Measurements from ENCODE around the gene TBCCD1. TPM values are rescaled to one million over a fixed set of nuclear protein-coding genes. Genes with fewer than 3 reads are reported as not detected.

TBCCD1 gene
- total RNA-seq, result 13.1 and 13.4 TPM in 2 replicates
- polyA plus RNA-seq, result 13.5 and 14.9 TPM in 2 replicates

GRCh38 chr3:186567072-186567921 lies at the start of gene TBCCD1:
Gene TBCCD1 (minus strand): TSS chr3:186567339. CDS start chr3:186564329, 3,010 bp downstream.
- H4K20me1 ChIP-seq (ENCODE audit: insufficient read depth, poor library complexity, severe bottlenecking), result no peaks in the 10 kb centered on the region
- H3K27ac ChIP-seq, result peak within 1 kb of the TSS; percentile 90
- peak within 1 kb of the TSS; percentile 85 for H3K4me2 ChIP-seq
- H3K79me2 ChIP-seq, result peaks cover 34% of the 10 kb centered on the region
- DNase-seq (ENCODE audit: low spot score), result peak; percentile 94
- H3K36me3 ChIP-seq (replicated peaks; ENCODE audit: insufficient read depth, low read depth), result no peaks in the 10 kb centered on the region
- H3K9me2 ChIP-seq (replicated peaks; ENCODE audit: insufficient read depth), result no peaks in the 10 kb centered on the region
- H3K4me3 ChIP-seq, result peak within 1 kb of the TSS; percentile 89
- TF ChIP-seq EZH2phosphoT487 (IDR thresholded peaks at IDR 0.05; ENCODE audit: low read depth, severe bottlenecking, unreplicated experiment), result no peak
- no peak for TF ChIP-seq EZH2 (IDR thresholded peaks at IDR 0.05; ENCODE audit: borderline replicate concordance)
- TF ChIP-seq, protein P1, sequence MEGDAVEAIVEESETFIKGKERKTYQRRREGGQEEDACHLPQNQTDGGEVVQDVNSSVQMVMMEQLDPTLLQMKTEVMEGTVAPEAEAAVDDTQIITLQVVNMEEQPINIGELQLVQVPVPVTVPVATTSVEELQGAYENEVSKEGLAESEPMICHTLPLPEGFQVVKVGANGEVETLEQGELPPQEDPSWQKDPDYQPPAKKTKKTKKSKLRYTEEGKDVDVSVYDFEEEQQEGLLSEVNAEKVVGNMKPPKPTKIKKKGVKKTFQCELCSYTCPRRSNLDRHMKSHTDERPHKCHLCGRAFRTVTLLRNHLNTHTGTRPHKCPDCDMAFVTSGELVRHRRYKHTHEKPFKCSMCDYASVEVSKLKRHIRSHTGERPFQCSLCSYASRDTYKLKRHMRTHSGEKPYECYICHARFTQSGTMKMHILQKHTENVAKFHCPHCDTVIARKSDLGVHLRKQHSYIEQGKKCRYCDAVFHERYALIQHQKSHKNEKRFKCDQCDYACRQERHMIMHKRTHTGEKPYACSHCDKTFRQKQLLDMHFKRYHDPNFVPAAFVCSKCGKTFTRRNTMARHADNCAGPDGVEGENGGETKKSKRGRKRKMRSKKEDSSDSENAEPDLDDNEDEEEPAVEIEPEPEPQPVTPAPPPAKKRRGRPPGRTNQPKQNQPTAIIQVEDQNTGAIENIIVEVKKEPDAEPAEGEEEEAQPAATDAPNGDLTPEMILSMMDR (IDR thresholded peaks at IDR 0.05; ENCODE audit: poor library complexity), result no peak
- H3K9me3 ChIP-seq (ENCODE audit: low read depth), result no peaks in the 10 kb centered on the region
- no peaks in the 10 kb centered on the region for H3K27me3 ChIP-seq
- peaks cover 13% of the 10 kb centered on the region for H3K4me1 ChIP-seq (ENCODE audit: insufficient read depth)
- H2AFZ ChIP-seq, result peak within 1 kb of the TSS; percentile 98
- 2% methylated on average over 60 of the region's 66 CpGs for WGBS (ENCODE audit: low lambda C conversion rate, missing lambda C conversion rate)

DNA sequence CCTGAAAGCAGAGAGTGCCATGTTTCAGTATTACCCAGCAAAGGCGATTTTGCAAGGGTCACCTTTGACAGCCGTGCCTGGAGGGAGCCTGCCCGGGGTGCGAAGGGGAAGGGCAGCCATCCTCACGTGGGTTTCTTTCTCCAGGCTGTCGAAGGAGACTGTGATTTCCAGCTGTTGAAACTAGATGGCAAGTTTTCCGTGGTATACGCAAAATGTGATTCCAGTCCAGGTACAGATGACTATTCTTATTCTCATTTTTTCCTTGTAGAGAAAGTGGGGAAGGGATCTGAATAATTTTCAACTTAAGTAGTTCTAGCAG lies 49.1 kb upstream of the TBCCD1 start:
- no peaks in the 10 kb centered on the region for H3K9me2 ChIP-seq (replicated peaks; ENCODE audit: insufficient read depth)
- H4K20me1 ChIP-seq (ENCODE audit: insufficient read depth, poor library complexity, severe bottlenecking), result no peaks in the 10 kb centered on the region
- no peaks in the 10 kb centered on the region for H3K36me3 ChIP-seq (replicated peaks; ENCODE audit: insufficient read depth, low read depth)
- H3K27ac ChIP-seq, result no peak overlapping the region
- H3K4me2 ChIP-seq, result no peak overlapping the region
- H3K4me1 ChIP-seq (ENCODE audit: insufficient read depth), result no peaks in the 10 kb centered on the region
- no peak for DNase-seq (ENCODE audit: low spot score)
- no peaks in the 10 kb centered on the region for H3K79me2 ChIP-seq
- TF ChIP-seq EZH2 (IDR thresholded peaks at IDR 0.05; ENCODE audit: borderline replicate concordance), result no peak
- H3K9me3 ChIP-seq (ENCODE audit: low read depth), result no peaks in the 10 kb centered on the region
- H2AFZ ChIP-seq, result peak overlapping the region; percentile 57
- H3K27me3 ChIP-seq, result no peaks in the 10 kb centered on the region
- WGBS (ENCODE audit: low lambda C conversion rate, missing lambda C conversion rate), result 87% methylated on average over 8 of the region's 8 CpGs
- H3K4me3 ChIP-seq, result no peak overlapping the region

GRCh38 chr3:186614597-186615483 lies 47.7 kb upstream of the TBCCD1 start:
- H3K79me2 ChIP-seq, result no peaks in the 10 kb centered on the region
- peak; percentile 82 for DNase-seq (ENCODE audit: low spot score)
- H3K36me3 ChIP-seq (replicated peaks; ENCODE audit: insufficient read depth, low read depth), result no peaks in the 10 kb centered on the region
- TF ChIP-seq EZH2 (IDR thresholded peaks at IDR 0.05; ENCODE audit: borderline replicate concordance), result no peak
- TF ChIP-seq, protein P1 (IDR thresholded peaks at IDR 0.05; ENCODE audit: poor library complexity), result peak; percentile 96
- no peak for TF ChIP-seq EZH2phosphoT487 (IDR thresholded peaks at IDR 0.05; ENCODE audit: low read depth, severe bottlenecking, unreplicated experiment)
- H3K27me3 ChIP-seq, result no peaks in the 10 kb centered on the region
- H3K9me3 ChIP-seq (ENCODE audit: low read depth), result no peaks in the 10 kb centered on the region
- H3K27ac ChIP-seq, result no peak overlapping the region
- no peaks in the 10 kb centered on the region for H4K20me1 ChIP-seq (ENCODE audit: insufficient read depth, poor library complexity, severe bottlenecking)
- H3K4me3 ChIP-seq, result no peak overlapping the region
- H3K9me2 ChIP-seq (replicated peaks; ENCODE audit: insufficient read depth), result no peaks in the 10 kb centered on the region
- WGBS (ENCODE audit: low lambda C conversion rate, missing lambda C conversion rate), result 38% methylated on average over 16 of the region's 16 CpGs
- H3K4me1 ChIP-seq (ENCODE audit: insufficient read depth), result no peaks in the 10 kb centered on the region
- H3K4me2 ChIP-seq, result peak overlapping the region; percentile 36
- no peak overlapping the region for H2AFZ ChIP-seq

GRCh38 chr3:186614266-186614596 lies 47.1 kb upstream of the TBCCD1 start:
- no peak overlapping the region for H2AFZ ChIP-seq
- TF ChIP-seq, protein P1 (IDR thresholded peaks at IDR 0.05; ENCODE audit: poor library complexity), result no peak
- no peak for TF ChIP-seq EZH2phosphoT487 (IDR thresholded peaks at IDR 0.05; ENCODE audit: low read depth, severe bottlenecking, unreplicated experiment)
- TF ChIP-seq EZH2 (IDR thresholded peaks at IDR 0.05; ENCODE audit: borderline replicate concordance), result no peak

More at GRCh38 chr3:186614266-186614596, 47.1 kb upstream of the TBCCD1 start:
- 81% methylated on average over 6 of the region's 6 CpGs for WGBS (ENCODE audit: low lambda C conversion rate, missing lambda C conversion rate)
- H3K9me3 ChIP-seq (ENCODE audit: low read depth), result no peaks in the 10 kb centered on the region
- no peak overlapping the region for H3K27ac ChIP-seq
- no peaks in the 10 kb centered on the region for H3K4me1 ChIP-seq (ENCODE audit: insufficient read depth)
- no peaks in the 10 kb centered on the region for H4K20me1 ChIP-seq (ENCODE audit: insufficient read depth, poor library complexity, severe bottlenecking)
- no peaks in the 10 kb centered on the region for H3K36me3 ChIP-seq (replicated peaks; ENCODE audit: insufficient read depth, low read depth)
- no peak overlapping the region for H3K4me3 ChIP-seq
- no peak overlapping the region for H3K4me2 ChIP-seq
- no peaks in the 10 kb centered on the region for H3K79me2 ChIP-seq
- no peaks in the 10 kb centered on the region for H3K27me3 ChIP-seq
- DNase-seq (ENCODE audit: low spot score), result no peak
- H3K9me2 ChIP-seq (replicated peaks; ENCODE audit: insufficient read depth), result no peaks in the 10 kb centered on the region
